Measurements from ENCODE around the gene TMEM109. TPM values are rescaled to one million over a fixed set of nuclear protein-coding genes. Genes with fewer than 3 reads are reported as not detected.

The TMEM109 gene
- total RNA-seq, 1 experiment from 2014 or later: 27.2 TPM

- no peak for DNase-seq (ENCODE audit: extremely low read depth, low read depth)
Measured at GRCh38 chr11:60960405-60960804, 46.4 kb downstream of the TMEM109 start.

- DNase-seq (ENCODE audit: extremely low read depth, low read depth): no peak
Measured at GRCh38 chr11:60964801-60965200, 50.8 kb downstream of the TMEM109 start.

GRCh38 chr11:60966890-60967289, 52.9 kb downstream of the TMEM109 start:
- DNase-seq (ENCODE audit: extremely low read depth, low read depth): no peak

GRCh38 chr11:60968223-60968622, 54.3 kb downstream of the TMEM109 start:
- no peak for DNase-seq (ENCODE audit: extremely low read depth, low read depth)

GRCh38 chr11:60970369-60970774, 56.4 kb downstream of the TMEM109 start:
- peak; percentile 13 for DNase-seq (ENCODE audit: extremely low read depth, low read depth)

- DNase-seq (ENCODE audit: extremely low read depth, low read depth): no peak
Measured at GRCh38 chr11:60970890-60971289, 56.9 kb downstream of the TMEM109 start.

- no peak for DNase-seq (ENCODE audit: extremely low read depth, low read depth)
Measured at GRCh38 chr11:60971520-60971919, 57.6 kb downstream of the TMEM109 start, which contains the start of gene CD6. Gene CD6, plus strand, starts transcription at chr11:60971680. Its CDS starts 186 bp downstream, at chr11:60971866.

GRCh38 chr11:60972182-60973030, 58.4 kb downstream of the TMEM109 start:
- DNase-seq (ENCODE audit: extremely low read depth, low read depth): no peak

Other genes with a start within 250 kb of the TMEM109 start
- gene MS4A8, start 214.5 kb upstream of the TMEM109 start, total RNA-seq (2014; rRNA removed; shearing (Covaris generic)): not detected in 2 replicates
- not detected in 2 replicates for gene MS4A18, start 189.4 kb upstream of the TMEM109 start, total RNA-seq (2014; rRNA removed; shearing (Covaris generic))
- not detected in 2 replicates for gene MS4A15, start 157.3 kb upstream of the TMEM109 start, total RNA-seq (2014; rRNA removed; shearing (Covaris generic))
- gene MS4A10, start 128.8 kb upstream of the TMEM109 start, total RNA-seq (2014; rRNA removed; shearing (Covaris generic)): not detected in 2 replicates
- 13.5 and 15.0 TPM in 2 replicates for gene CCDC86, start 72.0 kb upstream of the TMEM109 start, total RNA-seq (2014; rRNA removed; shearing (Covaris generic))
- gene PTGDR2, start 58.2 kb upstream of the TMEM109 start, total RNA-seq (2014; rRNA removed; shearing (Covaris generic)): not detected in 2 replicates
- gene ZP1, start 46.6 kb upstream of the TMEM109 start, total RNA-seq (2014; rRNA removed; shearing (Covaris generic)): not detected in 2 replicates
- 48.8 and 49.5 TPM in 2 replicates for gene PRPF19, start 7.6 kb upstream of the TMEM109 start, total RNA-seq (2014; rRNA removed; shearing (Covaris generic))
- gene TMEM132A, start 10.3 kb downstream of the TMEM109 start, total RNA-seq (2014; rRNA removed; shearing (Covaris generic)): 20.9 and 22.0 TPM in 2 replicates
- gene SLC15A3, start 38.0 kb downstream of the TMEM109 start, total RNA-seq (2014; rRNA removed; shearing (Covaris generic)): not detected in 2 replicates
- not detected in 2 replicates for gene CD6, start 57.5 kb downstream of the TMEM109 start, total RNA-seq (2014; rRNA removed; shearing (Covaris generic))
- gene CD5, start 188.3 kb downstream of the TMEM109 start, total RNA-seq (2014; rRNA removed; shearing (Covaris generic)): not detected in 2 replicates
- gene VPS37C, start 247.3 kb downstream of the TMEM109 start, total RNA-seq (2014; rRNA removed; shearing (Covaris generic)): 22.9 and 23.7 TPM in 2 replicates

All from NCI-H460 (cell line).